Right lobe of liver (tissue), 4 donors: Measurements from ENCODE around the gene MT1HL1.

Source experiments
- CTCF ChIP-seq, 4 donors: fragments of 200-600 bp in 3 of 4; fragments of 450-650 bp in 1 of 4; IDR thresholded peaks; one replicate each; pipeline versions ENCODE4 v1.5.1 to v1.8.0; 2016 to 2022; ENCODE audit warnings: antibody characterized with exemption in 4 of 4, mild to moderate bottlenecking in 2 of 4
- POLR2A ChIP-seq: fragments of 450-650 bp; IDR thresholded peaks from one replicate; pipeline ENCODE4 v1.6.1; 2017; ENCODE audit warnings: antibody characterized with exemption, mild to moderate bottlenecking
- donor health status: DM: no; HTN: no; CAD: no.
- donor health status: DM: no; HTN: no; CAD: no.
- donor health status: DM: no; HTN: yes; CAD: no.

- TF ChIP-seq CTCF (IDR thresholded peaks at IDR 0.05): peak in 3 of 4 donors; percentile 20 to 36 (median 21)
- TF ChIP-seq POLR2A: no peak
These were observed 37.7 kb upstream of the MT1HL1 start, which contains the start of gene RYR2 for GRCh38 chr1:237041795-237042525.
